Fibroblast of lung (primary cell): ENCODE data around the gene LPIN1.

Experiments used
- CTCF ChIP-seq, 2 donors: IDR thresholded peaks in 1 of 2; conservative IDR thresholded peaks in 1 of 2; 1 replicate in 1 of 2; 2 replicates in 1 of 2; pipeline ENCODE4 v1.5.1; 2011 to 2012; ENCODE audit warnings: low read length in 2 of 2, control low read depth in 1 of 2, inconsistent platforms in 1 of 2, low read depth in 1 of 2, mild to moderate bottlenecking in 1 of 2
- EZH2 ChIP-seq: IDR thresholded peaks from 2 replicates; pipeline ENCODE4 v1.5.1; 2012; ENCODE audit warnings: low read length, control low read depth, mild to moderate bottlenecking; ENCODE audit errors: missing control alignments

GRCh38 chr2:11748861-11749645 lies 2.6 kb downstream of the LPIN1 start:
- no peak for TF ChIP-seq CTCF (conservative IDR thresholded peaks at IDR 0.05 in 1 of 2, IDR thresholded peaks at IDR 0.05 in 1 of 2; ENCODE audit: low read depth in 1 of 2, low read length in 2 of 2)
- no peak for TF ChIP-seq EZH2
